Tibial nerve (tissue), 3 donors: ENCODE data around the gene ACD.

Experiments
- CTCF ChIP-seq, 5 experiments: fragments of 200-600 bp in 3 of 5; fragments of 450-650 bp in 2 of 5; sonication (generic) in 3 of 5; IDR thresholded peaks; one replicate each; pipeline ENCODE4 v1.5.1; 2016 to 2019; ENCODE audit warnings: antibody characterized with exemption in 5 of 5, mild to moderate bottlenecking in 3 of 5, moderate library complexity in 2 of 5
- POLR2A ChIP-seq, 2 donors: fragments of 450-650 bp; IDR thresholded peaks; one replicate each; pipeline ENCODE4 v1.6.1; 2017; ENCODE audit warnings: antibody characterized with exemption in 2 of 2, mild to moderate bottlenecking in 2 of 2, moderate library complexity in 2 of 2

DNA sequence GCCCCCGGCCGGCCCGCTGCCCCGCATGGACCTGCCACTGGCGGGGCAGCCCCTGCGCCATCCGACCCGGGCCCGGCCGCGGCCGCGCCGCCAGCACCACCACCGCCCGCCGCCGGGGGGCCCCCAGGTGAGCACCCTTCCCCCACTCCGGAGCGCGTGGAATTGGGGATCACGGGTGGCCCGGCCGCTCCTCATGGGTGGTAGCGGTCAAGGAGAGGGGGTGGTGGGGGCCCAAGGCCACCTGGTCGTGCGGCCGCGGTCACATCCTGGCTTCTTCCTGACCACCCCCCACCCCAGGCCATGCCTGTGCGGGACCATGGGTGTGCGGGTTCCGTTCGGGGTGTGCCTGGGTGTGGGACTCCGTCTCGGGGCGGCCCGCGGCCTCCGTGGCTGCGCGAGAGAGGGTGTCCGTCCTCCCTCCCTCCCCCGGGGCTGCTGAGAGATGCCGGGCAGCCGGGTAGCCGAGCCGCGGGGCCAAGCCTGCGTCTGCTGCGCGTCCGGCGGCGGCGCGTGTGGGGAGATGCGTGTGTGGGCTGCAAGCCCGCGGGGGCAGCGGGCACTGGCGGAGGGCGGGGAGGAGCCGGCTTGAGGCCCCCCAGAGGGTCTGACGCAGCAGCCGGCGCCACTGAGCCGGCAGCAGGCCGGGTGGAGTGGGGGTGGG is 6.8 kb downstream of the ACD start:
- peak in 2 of 5 experiments; percentile 19 to 25 for TF ChIP-seq CTCF (IDR thresholded peaks at IDR 0.05)
- TF ChIP-seq POLR2A (IDR thresholded peaks at IDR 0.05), result no peak
